B cell (primary cell): ENCODE data around the gene COX6A2.

ENCODE experiments used
- EZH2 ChIP-seq: IDR thresholded peaks from 2 replicates; pipeline ENCODE4 v1.6.1; 2012; ENCODE audit warnings: borderline replicate concordance, low read depth, mild to moderate bottlenecking, moderate library complexity, low read length; ENCODE audit not compliant: insufficient read depth, poor library complexity, severe bottlenecking
- TF ChIP-seq, protein P1 (sequence below): fragments of 200-600 bp; IDR thresholded peaks from one replicate; pipeline ENCODE4 v1.8.0; 2022; ENCODE audit warnings: antibody characterized with exemption, mild to moderate bottlenecking

DNA sequence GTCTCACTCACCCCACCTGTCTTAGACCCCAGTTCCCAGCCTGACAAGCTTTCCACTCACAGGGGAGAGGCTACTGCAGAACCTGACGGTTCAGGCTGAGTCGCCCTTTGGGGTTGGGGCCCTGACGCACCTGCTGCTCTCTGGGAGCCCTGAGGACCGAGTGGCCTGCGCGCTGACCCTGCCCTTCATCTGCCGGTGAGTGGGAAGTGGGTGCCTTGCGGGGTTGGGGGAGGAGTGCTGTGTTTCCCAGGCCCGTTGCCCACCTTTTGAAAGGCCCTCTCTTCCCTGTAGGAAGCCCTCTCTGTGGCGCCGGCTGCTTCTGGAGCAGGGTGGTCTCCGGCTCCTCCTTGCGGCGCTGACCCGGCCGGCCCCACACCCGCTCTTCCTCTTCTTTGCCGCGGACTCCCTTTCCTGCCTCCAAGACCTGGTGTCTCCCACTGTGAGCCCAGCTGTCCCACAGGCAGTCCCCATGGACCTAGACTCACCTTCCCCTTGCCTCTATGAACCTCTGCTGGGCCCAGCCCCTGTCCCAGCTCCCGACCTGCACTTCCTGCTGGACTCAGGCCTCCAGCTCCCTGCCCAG is 37.7 kb upstream of the COX6A2 start:
- TF ChIP-seq, protein P1, sequence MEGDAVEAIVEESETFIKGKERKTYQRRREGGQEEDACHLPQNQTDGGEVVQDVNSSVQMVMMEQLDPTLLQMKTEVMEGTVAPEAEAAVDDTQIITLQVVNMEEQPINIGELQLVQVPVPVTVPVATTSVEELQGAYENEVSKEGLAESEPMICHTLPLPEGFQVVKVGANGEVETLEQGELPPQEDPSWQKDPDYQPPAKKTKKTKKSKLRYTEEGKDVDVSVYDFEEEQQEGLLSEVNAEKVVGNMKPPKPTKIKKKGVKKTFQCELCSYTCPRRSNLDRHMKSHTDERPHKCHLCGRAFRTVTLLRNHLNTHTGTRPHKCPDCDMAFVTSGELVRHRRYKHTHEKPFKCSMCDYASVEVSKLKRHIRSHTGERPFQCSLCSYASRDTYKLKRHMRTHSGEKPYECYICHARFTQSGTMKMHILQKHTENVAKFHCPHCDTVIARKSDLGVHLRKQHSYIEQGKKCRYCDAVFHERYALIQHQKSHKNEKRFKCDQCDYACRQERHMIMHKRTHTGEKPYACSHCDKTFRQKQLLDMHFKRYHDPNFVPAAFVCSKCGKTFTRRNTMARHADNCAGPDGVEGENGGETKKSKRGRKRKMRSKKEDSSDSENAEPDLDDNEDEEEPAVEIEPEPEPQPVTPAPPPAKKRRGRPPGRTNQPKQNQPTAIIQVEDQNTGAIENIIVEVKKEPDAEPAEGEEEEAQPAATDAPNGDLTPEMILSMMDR, result no peak
- TF ChIP-seq EZH2, result no peak
